HepG2 (cell line): Measurements from ENCODE around the gene CTCF. TPM values are rescaled to one million over a fixed set of nuclear protein-coding genes. Genes with fewer than 3 reads are reported as not detected.
A peak's percentile ranks its signal among the peaks of the same experiment; 100 is the strongest.

Experiments
- MED1 ChIP-seq: sonication (generic); formaldehyde crosslinking; IDR thresholded peaks from 2 replicates; pipeline ENCODE4 v1.4.0; 2020; ENCODE audit warnings: missing genetic modification reagents
- PLRG1 ChIP-seq: fragments of 450-650 bp; conservative IDR thresholded peaks from 2 replicates; pipeline ENCODE4 v1.6.1; 2016
- ZNF549 ChIP-seq: sonication (generic); formaldehyde crosslinking; IDR thresholded peaks from 2 replicates; pipeline ENCODE4 v1.5.0; 2020; ENCODE audit warnings: missing genetic modification reagents
- polyA plus RNA-seq, 8 experiments: library from polyadenylated mRNA; depleted of rRNA in 3 of 8; stranded (reverse) in 7 of 8; unstranded in 1 of 8; fragments of >200 nt; fragmentation: Illumina TruSeq in 4 of 8; extraction: Trizol in 4 of 8; gene quantifications; 2 replicates each; pipeline versions ENCODE4 v1.2.1 to v1.2.3, GENCODE V29; 2011 to 2016; ENCODE audit warnings: low read depth in 4 of 8, missing spikeins in 1 of 8, mixed read lengths in 1 of 8; ENCODE audit not compliant: insufficient read depth in 1 of 8
- total RNA-seq, 5 experiments: library from RNA; depleted of rRNA; stranded (reverse); fragments of >200 nt; fragmentation: Illumina TruSeq; extraction: Trizol; gene quantifications; 2 replicates each; pipeline ENCODE4 v1.2.3, GENCODE V29; 2016; ENCODE audit warnings: low read depth in 1 of 5
- TF ChIP-seq, protein P1 (sequence below): sonication (generic); formaldehyde crosslinking; IDR thresholded peaks from 2 replicates; pipeline ENCODE4 v1.9.0; 2021; ENCODE audit warnings: missing genetic modification reagents, borderline replicate concordance
- TF ChIP-seq, protein P2 (sequence below): IDR thresholded peaks from 2 replicates; pipeline ENCODE4 v1.6.1; 2016; ENCODE audit warnings: low read depth
- TF ChIP-seq, protein P3 (sequence below): sonication (generic); formaldehyde crosslinking; IDR thresholded peaks from 2 replicates; pipeline ENCODE4 v1.4.0; 2020; ENCODE audit warnings: missing genetic modification reagents, borderline replicate concordance
- TF ChIP-seq, protein P4 (sequence below): sonication (generic); formaldehyde crosslinking; IDR thresholded peaks from 2 replicates; pipeline ENCODE4 v1.9.0; 2021; ENCODE audit warnings: missing genetic modification reagents, borderline replicate concordance
- TF ChIP-seq, protein P5 (sequence below): IDR thresholded peaks from 2 replicates; pipeline ENCODE4 v1.4.0; 2020; ENCODE audit warnings: mild to moderate bottlenecking, missing genetic modification reagents

CTCF gene
- total and polyA plus RNA-seq, 2 of the 13 experiments (the other 11 are each of a cell fraction or from before 2014, with no cell fraction given): 19.5 to 37.5 TPM

- TF ChIP-seq, protein P1, sequence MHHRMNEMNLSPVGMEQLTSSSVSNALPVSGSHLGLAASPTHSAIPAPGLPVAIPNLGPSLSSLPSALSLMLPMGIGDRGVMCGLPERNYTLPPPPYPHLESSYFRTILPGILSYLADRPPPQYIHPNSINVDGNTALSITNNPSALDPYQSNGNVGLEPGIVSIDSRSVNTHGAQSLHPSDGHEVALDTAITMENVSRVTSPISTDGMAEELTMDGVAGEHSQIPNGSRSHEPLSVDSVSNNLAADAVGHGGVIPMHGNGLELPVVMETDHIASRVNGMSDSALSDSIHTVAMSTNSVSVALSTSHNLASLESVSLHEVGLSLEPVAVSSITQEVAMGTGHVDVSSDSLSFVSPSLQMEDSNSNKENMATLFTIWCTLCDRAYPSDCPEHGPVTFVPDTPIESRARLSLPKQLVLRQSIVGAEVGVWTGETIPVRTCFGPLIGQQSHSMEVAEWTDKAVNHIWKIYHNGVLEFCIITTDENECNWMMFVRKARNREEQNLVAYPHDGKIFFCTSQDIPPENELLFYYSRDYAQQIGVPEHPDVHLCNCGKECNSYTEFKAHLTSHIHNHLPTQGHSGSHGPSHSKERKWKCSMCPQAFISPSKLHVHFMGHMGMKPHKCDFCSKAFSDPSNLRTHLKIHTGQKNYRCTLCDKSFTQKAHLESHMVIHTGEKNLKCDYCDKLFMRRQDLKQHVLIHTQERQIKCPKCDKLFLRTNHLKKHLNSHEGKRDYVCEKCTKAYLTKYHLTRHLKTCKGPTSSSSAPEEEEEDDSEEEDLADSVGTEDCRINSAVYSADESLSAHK: no peak
- TF ChIP-seq, protein P2, sequence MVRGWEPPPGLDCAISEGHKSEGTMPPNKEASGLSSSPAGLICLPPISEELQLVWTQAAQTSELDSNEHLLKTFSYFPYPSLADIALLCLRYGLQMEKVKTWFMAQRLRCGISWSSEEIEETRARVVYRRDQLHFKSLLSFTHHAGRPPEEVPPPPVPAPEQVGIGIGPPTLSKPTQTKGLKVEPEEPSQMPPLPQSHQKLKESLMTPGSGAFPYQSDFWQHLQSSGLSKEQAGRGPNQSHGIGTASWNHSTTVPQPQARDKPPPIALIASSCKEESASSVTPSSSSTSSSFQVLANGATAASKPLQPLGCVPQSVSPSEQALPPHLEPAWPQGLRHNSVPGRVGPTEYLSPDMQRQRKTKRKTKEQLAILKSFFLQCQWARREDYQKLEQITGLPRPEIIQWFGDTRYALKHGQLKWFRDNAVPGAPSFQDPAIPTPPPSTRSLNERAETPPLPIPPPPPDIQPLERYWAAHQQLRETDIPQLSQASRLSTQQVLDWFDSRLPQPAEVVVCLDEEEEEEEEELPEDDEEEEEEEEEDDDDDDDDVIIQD (CRISPR knock-in tag): no peak
- TF ChIP-seq, protein P3, sequence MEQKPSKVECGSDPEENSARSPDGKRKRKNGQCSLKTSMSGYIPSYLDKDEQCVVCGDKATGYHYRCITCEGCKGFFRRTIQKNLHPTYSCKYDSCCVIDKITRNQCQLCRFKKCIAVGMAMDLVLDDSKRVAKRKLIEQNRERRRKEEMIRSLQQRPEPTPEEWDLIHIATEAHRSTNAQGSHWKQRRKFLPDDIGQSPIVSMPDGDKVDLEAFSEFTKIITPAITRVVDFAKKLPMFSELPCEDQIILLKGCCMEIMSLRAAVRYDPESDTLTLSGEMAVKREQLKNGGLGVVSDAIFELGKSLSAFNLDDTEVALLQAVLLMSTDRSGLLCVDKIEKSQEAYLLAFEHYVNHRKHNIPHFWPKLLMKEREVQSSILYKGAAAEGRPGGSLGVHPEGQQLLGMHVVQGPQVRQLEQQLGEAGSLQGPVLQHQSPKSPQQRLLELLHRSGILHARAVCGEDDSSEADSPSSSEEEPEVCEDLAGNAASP: peak; percentile 49; the same call in 1 of the 2 replicates
- TF ChIP-seq PLRG1: no peak
- TF ChIP-seq, protein P4, sequence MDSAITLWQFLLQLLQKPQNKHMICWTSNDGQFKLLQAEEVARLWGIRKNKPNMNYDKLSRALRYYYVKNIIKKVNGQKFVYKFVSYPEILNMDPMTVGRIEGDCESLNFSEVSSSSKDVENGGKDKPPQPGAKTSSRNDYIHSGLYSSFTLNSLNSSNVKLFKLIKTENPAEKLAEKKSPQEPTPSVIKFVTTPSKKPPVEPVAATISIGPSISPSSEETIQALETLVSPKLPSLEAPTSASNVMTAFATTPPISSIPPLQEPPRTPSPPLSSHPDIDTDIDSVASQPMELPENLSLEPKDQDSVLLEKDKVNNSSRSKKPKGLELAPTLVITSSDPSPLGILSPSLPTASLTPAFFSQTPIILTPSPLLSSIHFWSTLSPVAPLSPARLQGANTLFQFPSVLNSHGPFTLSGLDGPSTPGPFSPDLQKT (CRISPR knock-in tag): no peak
- TF ChIP-seq, protein P5, sequence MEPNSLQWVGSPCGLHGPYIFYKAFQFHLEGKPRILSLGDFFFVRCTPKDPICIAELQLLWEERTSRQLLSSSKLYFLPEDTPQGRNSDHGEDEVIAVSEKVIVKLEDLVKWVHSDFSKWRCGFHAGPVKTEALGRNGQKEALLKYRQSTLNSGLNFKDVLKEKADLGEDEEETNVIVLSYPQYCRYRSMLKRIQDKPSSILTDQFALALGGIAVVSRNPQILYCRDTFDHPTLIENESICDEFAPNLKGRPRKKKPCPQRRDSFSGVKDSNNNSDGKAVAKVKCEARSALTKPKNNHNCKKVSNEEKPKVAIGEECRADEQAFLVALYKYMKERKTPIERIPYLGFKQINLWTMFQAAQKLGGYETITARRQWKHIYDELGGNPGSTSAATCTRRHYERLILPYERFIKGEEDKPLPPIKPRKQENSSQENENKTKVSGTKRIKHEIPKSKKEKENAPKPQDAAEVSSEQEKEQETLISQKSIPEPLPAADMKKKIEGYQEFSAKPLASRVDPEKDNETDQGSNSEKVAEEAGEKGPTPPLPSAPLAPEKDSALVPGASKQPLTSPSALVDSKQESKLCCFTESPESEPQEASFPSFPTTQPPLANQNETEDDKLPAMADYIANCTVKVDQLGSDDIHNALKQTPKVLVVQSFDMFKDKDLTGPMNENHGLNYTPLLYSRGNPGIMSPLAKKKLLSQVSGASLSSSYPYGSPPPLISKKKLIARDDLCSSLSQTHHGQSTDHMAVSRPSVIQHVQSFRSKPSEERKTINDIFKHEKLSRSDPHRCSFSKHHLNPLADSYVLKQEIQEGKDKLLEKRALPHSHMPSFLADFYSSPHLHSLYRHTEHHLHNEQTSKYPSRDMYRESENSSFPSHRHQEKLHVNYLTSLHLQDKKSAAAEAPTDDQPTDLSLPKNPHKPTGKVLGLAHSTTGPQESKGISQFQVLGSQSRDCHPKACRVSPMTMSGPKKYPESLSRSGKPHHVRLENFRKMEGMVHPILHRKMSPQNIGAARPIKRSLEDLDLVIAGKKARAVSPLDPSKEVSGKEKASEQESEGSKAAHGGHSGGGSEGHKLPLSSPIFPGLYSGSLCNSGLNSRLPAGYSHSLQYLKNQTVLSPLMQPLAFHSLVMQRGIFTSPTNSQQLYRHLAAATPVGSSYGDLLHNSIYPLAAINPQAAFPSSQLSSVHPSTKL (CRISPR knock-in tag): no peak
- peak; percentile 75 for TF ChIP-seq MED1 (CRISPR knock-in tag)
- TF ChIP-seq ZNF549 (CRISPR knock-in tag): no peak
Observed at GRCh38 chr16:67561824-67562525, 351 bp upstream of the CTCF start (continued).
